HG02970 (cell line): ENCODE measurements around the gene NOTCH4.

Source experiments
- ATAC-seq: cut with Tn5 transposase; IDR thresholded peaks from one replicate; pipeline ENCODE4 v1.9.1; 2021; ENCODE audit warnings: mild to moderate bottlenecking, moderate library complexity, moderate number of reproducible peaks; ENCODE audit not compliant: unreplicated experiment, low FRiP score

The NOTCH4 gene

GRCh38 chr6:32167761-32168262 is 56.1 kb downstream of the NOTCH4 start:
- ATAC-seq, result no peak

- no peak for ATAC-seq
These were observed 56.6 kb downstream of the NOTCH4 start for GRCh38 chr6:32167154-32167760.

GRCh38 chr6:32166411-32167061 is 57.3 kb downstream of the NOTCH4 start:
- no peak for ATAC-seq

- no peak for ATAC-seq
These were observed 59.6 kb downstream of the NOTCH4 start, which contains the start of gene EGFL8 for GRCh38 chr6:32164295-32164694. Gene EGFL8, plus strand, starts transcription at chr6:32164595. Its CDS starts 1,571 bp downstream, at chr6:32166166.

- ATAC-seq, result no peak
These were observed 60.2 kb downstream of the NOTCH4 start for GRCh38 chr6:32163559-32164258.

- no peak for ATAC-seq
These were observed 65.8 kb downstream of the NOTCH4 start for GRCh38 chr6:32158052-32158451.

- ATAC-seq, result no peak
These were observed 67.0 kb downstream of the NOTCH4 start for GRCh38 chr6:32156891-32157290.

- ATAC-seq, result no peak
These were observed 69.2 kb downstream of the NOTCH4 start for GRCh38 chr6:32154514-32155161.

GRCh38 chr6:32153564-32154513 is 70.0 kb downstream of the NOTCH4 start, which contains the start of gene PPT2:
Gene PPT2, plus strand, starts transcription at chr6:32154141. Its CDS starts 454 bp downstream, at chr6:32154595.
- no peak for ATAC-seq

- no peak for ATAC-seq
These were observed 70.9 kb downstream of the NOTCH4 start for GRCh38 chr6:32152769-32153563.

GRCh38 chr6:32151863-32152768 is 71.8 kb downstream of the NOTCH4 start, which contains the start of gene PRRT1:
Gene PRRT1, minus strand, starts transcription at chr6:32151939. Its CDS starts 112 bp downstream, at chr6:32151827.
- no peak for ATAC-seq

GRCh38 chr6:32151181-32151862 is 72.5 kb downstream of the NOTCH4 start:
- ATAC-seq, result no peak

- no peak for ATAC-seq
These were observed 73.7 kb downstream of the NOTCH4 start for GRCh38 chr6:32149932-32150870.

GRCh38 chr6:32149092-32149755 is 74.6 kb downstream of the NOTCH4 start:
- ATAC-seq, result no peak

GRCh38 chr6:32148289-32149091 is 75.4 kb downstream of the NOTCH4 start:
- no peak for ATAC-seq
